ENCODE data around the gene BLACAT1. TPM values are rescaled to one million over a fixed set of nuclear protein-coding genes. Genes with fewer than 3 reads are reported as not detected.

BLACAT1 gene
- polyA plus RNA-seq, 1 donor from 2014 or later, result 6.0 TPM

- Histone ChIP-seq H3K9ac (ENCODE audit: low read length) (no peak overlapping the region), H3K9me3 (ENCODE audit: low read length) (no peaks in the 10 kb centered on the region), H4K20me1 (ENCODE audit: insufficient read depth) (no peaks in the 10 kb centered on the region), H2AFZ (ENCODE audit: low read depth, low read length) (no peak overlapping the region), H3F3A (ENCODE audit: insufficient read depth, low read length, poor library complexity, severe bottlenecking) (no peaks in the 10 kb centered on the region), H3K4me3 (ENCODE audit: low read length) (peak overlapping the region; percentile 32), H3K27ac (ENCODE audit: low read length) (no peak overlapping the region), H3K36me3 (ENCODE audit: insufficient read depth, low read length) (no peaks in the 10 kb centered on the region), H3K4me2 (ENCODE audit: low read length) (no peak overlapping the region), H3K9me2 (ENCODE audit: insufficient read depth, low read length) (no peaks in the 10 kb centered on the region), H3K79me2 (replicated peaks; ENCODE audit: insufficient read depth, low read length) (no peaks in the 10 kb centered on the region), H3K27me3 (ENCODE audit: insufficient read depth, low read depth, low read length) (no peaks in the 10 kb centered on the region)
- peak; percentile 52 for TF ChIP-seq SMC3 (conservative IDR thresholded peaks at IDR 0.05; ENCODE audit: poor library complexity)
- no peak for TF ChIP-seq MXI1 (conservative IDR thresholded peaks at IDR 0.05; ENCODE audit: poor library complexity, severe bottlenecking)
- TF ChIP-seq EP300 (conservative IDR thresholded peaks at IDR 0.05; ENCODE audit: poor library complexity, severe bottlenecking), result no peak
- TF ChIP-seq TAF1 (IDR thresholded peaks at IDR 0.05; ENCODE audit: low read depth), result no peak
- TF ChIP-seq REST (IDR thresholded peaks at IDR 0.05; ENCODE audit: borderline replicate concordance), result no peak
- no peak for TF ChIP-seq POLR2AphosphoS5 (IDR thresholded peaks at IDR 0.05)
- TF ChIP-seq, protein P1, sequence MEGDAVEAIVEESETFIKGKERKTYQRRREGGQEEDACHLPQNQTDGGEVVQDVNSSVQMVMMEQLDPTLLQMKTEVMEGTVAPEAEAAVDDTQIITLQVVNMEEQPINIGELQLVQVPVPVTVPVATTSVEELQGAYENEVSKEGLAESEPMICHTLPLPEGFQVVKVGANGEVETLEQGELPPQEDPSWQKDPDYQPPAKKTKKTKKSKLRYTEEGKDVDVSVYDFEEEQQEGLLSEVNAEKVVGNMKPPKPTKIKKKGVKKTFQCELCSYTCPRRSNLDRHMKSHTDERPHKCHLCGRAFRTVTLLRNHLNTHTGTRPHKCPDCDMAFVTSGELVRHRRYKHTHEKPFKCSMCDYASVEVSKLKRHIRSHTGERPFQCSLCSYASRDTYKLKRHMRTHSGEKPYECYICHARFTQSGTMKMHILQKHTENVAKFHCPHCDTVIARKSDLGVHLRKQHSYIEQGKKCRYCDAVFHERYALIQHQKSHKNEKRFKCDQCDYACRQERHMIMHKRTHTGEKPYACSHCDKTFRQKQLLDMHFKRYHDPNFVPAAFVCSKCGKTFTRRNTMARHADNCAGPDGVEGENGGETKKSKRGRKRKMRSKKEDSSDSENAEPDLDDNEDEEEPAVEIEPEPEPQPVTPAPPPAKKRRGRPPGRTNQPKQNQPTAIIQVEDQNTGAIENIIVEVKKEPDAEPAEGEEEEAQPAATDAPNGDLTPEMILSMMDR (IDR thresholded peaks at IDR 0.05; ENCODE audit: poor library complexity, severe bottlenecking), result peak; percentile 64
- TF ChIP-seq RAD21 (conservative IDR thresholded peaks at IDR 0.05), result peak; percentile 44
- TF ChIP-seq EZH2 (IDR thresholded peaks at IDR 0.05; ENCODE audit: borderline replicate concordance, insufficient read depth, low read length, poor library complexity, severe bottlenecking), result no peak
Measured at GRCh38 chr1:205430696-205431305, 25.0 kb downstream of the BLACAT1 start.

GRCh38 chr1:205429762-205430695 is 25.8 kb downstream of the BLACAT1 start:
- peak overlapping the region; percentile 6 for H3K9ac ChIP-seq (ENCODE audit: low read length)
- H3K36me3 ChIP-seq (ENCODE audit: insufficient read depth, low read length), result no peaks in the 10 kb centered on the region
- no peaks in the 10 kb centered on the region for H4K20me1 ChIP-seq (ENCODE audit: insufficient read depth)
- no peak overlapping the region for H3K4me2 ChIP-seq (ENCODE audit: low read length)
- no peak overlapping the region for H2AFZ ChIP-seq (ENCODE audit: low read depth, low read length)
- H3K9me2 ChIP-seq (ENCODE audit: insufficient read depth, low read length), result no peaks in the 10 kb centered on the region
- H3K27me3 ChIP-seq (ENCODE audit: insufficient read depth, low read depth, low read length), result no peaks in the 10 kb centered on the region
- no peaks in the 10 kb centered on the region for H3K79me2 ChIP-seq (replicated peaks; ENCODE audit: insufficient read depth, low read length)
- no peaks in the 10 kb centered on the region for H3K9me3 ChIP-seq (ENCODE audit: low read length)
- H3K4me3 ChIP-seq (ENCODE audit: low read length), result peak overlapping the region; percentile 32
- TF ChIP-seq EZH2 (IDR thresholded peaks at IDR 0.05; ENCODE audit: borderline replicate concordance, insufficient read depth, low read length, poor library complexity, severe bottlenecking) (no peak), POLR2AphosphoS5 (IDR thresholded peaks at IDR 0.05) (no peak)
- H3K27ac ChIP-seq (ENCODE audit: low read length), result peak overlapping the region; percentile 6
- H3F3A ChIP-seq (ENCODE audit: insufficient read depth, low read length, poor library complexity, severe bottlenecking), result no peaks in the 10 kb centered on the region
